HepG2 (cell line): ENCODE measurements around the gene MIA2. TPM values are rescaled to one million over a fixed set of nuclear protein-coding genes. Genes with fewer than 3 reads are reported as not detected.

ENCODE experiments used
- ARNTL ChIP-seq: sonication (generic); formaldehyde crosslinking; IDR thresholded peaks from 2 replicates; pipeline ENCODE4 v1.4.0; 2020; ENCODE audit warnings: mild to moderate bottlenecking, missing genetic modification reagents
- CERS6 ChIP-seq: sonication (generic); formaldehyde crosslinking; IDR thresholded peaks from 2 replicates; pipeline ENCODE4 v1.5.0; 2020; ENCODE audit warnings: missing genetic modification reagents
- DNMT3B ChIP-seq: conservative IDR thresholded peaks from 2 replicates; pipeline ENCODE4 v1.6.1; 2016; ENCODE audit warnings: missing biosample characterization, control low read depth
- ELK4 ChIP-seq: sonication (generic); formaldehyde crosslinking; IDR thresholded peaks from 2 replicates; pipeline ENCODE4 v1.9.0; 2021; ENCODE audit warnings: missing genetic modification reagents, borderline replicate concordance
- EZH2 ChIP-seq: conservative IDR thresholded peaks from 2 replicates; pipeline ENCODE4 v1.6.1; 2012; ENCODE audit warnings: mild to moderate bottlenecking, low read depth, low read length, moderate library complexity
- FOXC1 ChIP-seq: sonication (generic); formaldehyde crosslinking; IDR thresholded peaks from 2 replicates; pipeline ENCODE4 v1.8.0; 2022; ENCODE audit warnings: mild to moderate bottlenecking, missing genetic modification reagents, borderline replicate concordance
- GLMP ChIP-seq: sonication (generic); formaldehyde crosslinking; IDR thresholded peaks from 2 replicates; pipeline ENCODE4 v1.9.0; 2021; ENCODE audit warnings: missing genetic modification reagents, mild to moderate bottlenecking, borderline replicate concordance
- NFAT5 ChIP-seq: sonication (generic); formaldehyde crosslinking; IDR thresholded peaks from 2 replicates; pipeline ENCODE4 v1.4.0; 2020; ENCODE audit warnings: missing genetic modification reagents
- NONO ChIP-seq, 2 experiments: fragments of 450-650 bp in 1 of 2; sonication (generic) in 1 of 2; formaldehyde crosslinking in 1 of 2; IDR thresholded peaks in 1 of 2; conservative IDR thresholded peaks in 1 of 2; 2 replicates each; pipeline versions ENCODE4 v1.6.1 to v1.8.0; 2017 to 2022; ENCODE audit warnings: mild to moderate bottlenecking in 1 of 2, missing genetic modification reagents in 1 of 2, moderate library complexity in 1 of 2
- PPARG ChIP-seq: conservative IDR thresholded peaks from 2 replicates; pipeline ENCODE4 v1.6.1; 2016; ENCODE audit warnings: missing biosample characterization, missing genetic modification reagents
- SP140L ChIP-seq: sonication (generic); formaldehyde crosslinking; IDR thresholded peaks from 2 replicates; pipeline ENCODE4 v1.4.0; 2020; ENCODE audit warnings: missing genetic modification reagents, borderline replicate concordance
- SP2 ChIP-seq: sonication (generic); formaldehyde crosslinking; IDR thresholded peaks from 2 replicates; pipeline ENCODE4 v1.5.1; 2020; ENCODE audit warnings: mild to moderate bottlenecking, missing genetic modification reagents
- TFAP4 ChIP-seq: sonication (generic); IDR thresholded peaks from 2 replicates; pipeline ENCODE4 v1.6.1; 2016; ENCODE audit warnings: low read depth, borderline replicate concordance
- ZNF446 ChIP-seq: sonication (generic); formaldehyde crosslinking; IDR thresholded peaks from 2 replicates; pipeline ENCODE4 v1.5.0; 2020; ENCODE audit warnings: mild to moderate bottlenecking, missing genetic modification reagents
- ZNF562 ChIP-seq: sonication (generic); formaldehyde crosslinking; IDR thresholded peaks from 2 replicates; pipeline ENCODE4 v1.8.0; 2022; ENCODE audit warnings: missing genetic modification reagents, borderline replicate concordance
- ZNF589 ChIP-seq: sonication (generic); formaldehyde crosslinking; conservative IDR thresholded peaks from 2 replicates; pipeline ENCODE4 v1.8.0; 2022; ENCODE audit warnings: mild to moderate bottlenecking, moderate library complexity, missing genetic modification reagents
- ZNF703 ChIP-seq: sonication (generic); formaldehyde crosslinking; IDR thresholded peaks from 2 replicates; pipeline ENCODE4 v1.5.1; 2020; ENCODE audit warnings: missing genetic modification reagents, mild to moderate bottlenecking, moderate library complexity, borderline replicate concordance
- ZNF768 ChIP-seq: sonication (generic); formaldehyde crosslinking; IDR thresholded peaks from 2 replicates; pipeline ENCODE4 v1.4.0; 2020; ENCODE audit warnings: missing genetic modification reagents
- ZNF772 ChIP-seq: sonication (generic); formaldehyde crosslinking; IDR thresholded peaks from 2 replicates; pipeline ENCODE4 v1.5.0; 2020; ENCODE audit warnings: mild to moderate bottlenecking, missing genetic modification reagents
- polyA plus RNA-seq, 8 experiments: library from polyadenylated mRNA; depleted of rRNA in 3 of 8; stranded (reverse) in 7 of 8; unstranded in 1 of 8; fragments of >200 nt; fragmentation: Illumina TruSeq in 4 of 8; extraction: Trizol in 4 of 8; gene quantifications; 2 replicates each; pipeline versions ENCODE4 v1.2.1 to v1.2.3, GENCODE V29; 2011 to 2016; ENCODE audit warnings: low read depth in 4 of 8, missing spikeins in 1 of 8, mixed read lengths in 1 of 8; ENCODE audit not compliant: insufficient read depth in 1 of 8
- total RNA-seq, 5 experiments: library from RNA; depleted of rRNA; stranded (reverse); fragments of >200 nt; fragmentation: Illumina TruSeq; extraction: Trizol; gene quantifications; 2 replicates each; pipeline ENCODE4 v1.2.3, GENCODE V29; 2016; ENCODE audit warnings: low read depth in 1 of 5

Gene MIA2
- total and polyA plus RNA-seq, 2 of the 13 experiments (the other 11 are each of a cell fraction or from before 2014, with no cell fraction given): 134 to 158 TPM

GRCh38 chr14:39432619-39433451, 199.1 kb downstream of the MIA2 start (continued):
- peak; percentile 89 for TF ChIP-seq NFAT5 (CRISPR knock-in tag)
- peak; percentile 89; the same call in 1 of the 2 replicates for TF ChIP-seq ELK4 (CRISPR knock-in tag)
- peak; percentile 69 for TF ChIP-seq ZNF589 (CRISPR knock-in tag)
- TF ChIP-seq TFAP4: peak; percentile 73; the same call in 1 of the 2 replicates
- TF ChIP-seq ARNTL (CRISPR knock-in tag): peak; percentile 69; the same call in 1 of the 2 replicates
- TF ChIP-seq DNMT3B (CRISPR knock-in tag): peak; percentile 80
- TF ChIP-seq ZNF703 (CRISPR knock-in tag): no peak; the same call in 1 of the 2 replicates
- TF ChIP-seq ZNF562 (CRISPR knock-in tag): no peak
- TF ChIP-seq EZH2: no peak
- TF ChIP-seq ZNF772: peak; percentile 94
- TF ChIP-seq SP2: peak; percentile 46; the same call in 1 of the 2 replicates
- TF ChIP-seq ZNF768: peak; percentile 85; the same call in 1 of the 2 replicates
- TF ChIP-seq ZNF446 (CRISPR knock-in tag): no peak
- no peak for TF ChIP-seq NONO (IDR thresholded peaks at IDR 0.05)
- no peak; the same call in none of the 2 replicates for TF ChIP-seq NONO (CRISPR knock-in tag; conservative IDR thresholded peaks at IDR 0.05)
- TF ChIP-seq PPARG (CRISPR knock-in tag): peak; percentile 64; the same call in 1 of the 2 replicates
- TF ChIP-seq CERS6: no peak
- peak; percentile 99 for TF ChIP-seq FOXC1 (CRISPR knock-in tag)
- TF ChIP-seq SP140L (CRISPR knock-in tag): no peak
- no peak; the same call in 1 of the 2 replicates for TF ChIP-seq GLMP (CRISPR knock-in tag)
